DMS 273 (cell line): ENCODE data around the gene INTS2.
"Not testable (repeated sequence)": the region's sequence is repeated elsewhere in the genome, so short reads cannot be mapped to it uniquely, and the experiment has no call there.

Experiments used
- DNase-seq: peaks from one replicate; lab custom pipeline; 2025; ENCODE audit not compliant: unreplicated experiment; lab: John Stamatoyannopoulos, UW

Gene INTS2

DNA sequence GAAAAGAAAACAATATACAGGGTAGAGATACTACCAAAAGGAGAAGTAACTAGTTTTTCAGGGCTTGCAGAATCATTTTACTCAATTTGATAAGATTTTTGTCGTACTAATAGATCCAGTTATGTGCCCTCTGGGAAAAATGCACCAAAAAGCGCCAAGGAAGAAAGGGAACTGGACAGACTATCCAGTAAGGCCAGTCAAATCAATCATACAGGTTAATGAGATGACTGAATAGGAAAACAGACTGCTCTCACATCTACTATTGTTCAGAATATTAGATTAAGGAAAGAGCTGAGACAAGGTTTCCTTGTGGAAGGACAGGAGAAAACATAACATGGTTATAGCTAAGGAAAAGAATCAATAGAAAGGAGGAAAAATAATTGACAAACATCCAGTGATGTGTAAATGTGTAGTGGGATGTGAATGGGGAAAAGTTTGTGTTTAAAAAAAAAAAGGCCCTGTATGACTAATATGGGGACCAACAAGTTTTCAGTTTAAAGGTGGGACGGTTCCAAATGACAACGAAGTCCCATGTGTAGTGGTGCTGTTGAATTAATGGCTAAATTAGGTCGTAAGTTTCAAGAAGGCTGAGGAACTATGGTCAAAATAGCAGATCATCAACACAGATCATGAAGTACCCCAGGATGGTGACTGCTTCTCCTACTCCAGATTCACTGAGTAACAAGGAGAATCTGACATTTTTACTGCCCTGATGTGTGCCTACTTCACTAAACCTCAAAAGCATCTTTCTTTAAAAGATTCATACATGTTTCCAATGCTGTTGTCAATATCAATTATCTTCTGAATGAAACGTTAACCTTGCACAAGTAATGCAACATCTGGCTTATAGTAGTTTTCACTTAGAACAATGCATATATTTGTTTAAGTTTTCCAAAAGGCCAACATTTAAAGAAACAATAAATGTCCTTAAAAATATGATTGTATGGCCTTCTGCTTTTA, 105.2 kb downstream of the INTS2 start:
- no peak for DNase-seq

DNA sequence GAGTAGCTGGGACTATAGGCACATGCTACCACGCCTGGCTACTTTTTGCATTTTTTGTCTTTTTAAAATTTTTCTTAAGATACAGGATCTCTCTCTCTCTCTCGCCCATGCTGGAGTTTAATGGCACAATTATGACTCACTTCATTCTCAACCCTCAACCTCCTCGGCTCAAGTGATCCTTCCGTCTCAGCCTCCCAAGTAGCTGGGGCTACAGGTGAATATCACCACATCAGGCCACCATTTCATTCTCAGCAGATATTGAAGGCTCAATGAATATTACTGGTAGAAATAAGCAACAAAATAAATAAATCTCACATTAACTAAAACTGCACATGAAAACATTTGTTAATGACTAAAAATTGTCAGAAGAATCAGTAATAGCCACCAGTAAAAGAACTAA, 106.1 kb downstream of the INTS2 start:
- no peak for DNase-seq

DNA sequence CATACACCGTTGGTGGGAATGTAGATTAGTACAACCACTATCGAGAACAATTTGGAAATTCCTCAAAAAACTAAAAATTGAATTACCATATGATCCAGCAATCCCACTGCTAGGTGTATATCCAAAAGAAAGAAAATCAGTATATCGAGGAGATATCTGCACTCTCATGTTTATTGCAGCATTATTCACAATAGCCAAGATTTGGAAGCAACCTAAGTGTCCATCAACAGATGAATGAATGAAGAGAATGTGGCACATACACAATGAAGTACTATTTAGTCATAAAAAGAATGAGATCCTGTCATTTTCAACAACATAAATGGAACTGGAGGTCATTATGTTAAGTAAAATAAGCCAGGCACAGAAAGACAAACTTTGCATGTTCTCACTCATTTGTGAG, 108.5 kb downstream of the INTS2 start:
- not testable (repeated sequence) for DNase-seq

DNA sequence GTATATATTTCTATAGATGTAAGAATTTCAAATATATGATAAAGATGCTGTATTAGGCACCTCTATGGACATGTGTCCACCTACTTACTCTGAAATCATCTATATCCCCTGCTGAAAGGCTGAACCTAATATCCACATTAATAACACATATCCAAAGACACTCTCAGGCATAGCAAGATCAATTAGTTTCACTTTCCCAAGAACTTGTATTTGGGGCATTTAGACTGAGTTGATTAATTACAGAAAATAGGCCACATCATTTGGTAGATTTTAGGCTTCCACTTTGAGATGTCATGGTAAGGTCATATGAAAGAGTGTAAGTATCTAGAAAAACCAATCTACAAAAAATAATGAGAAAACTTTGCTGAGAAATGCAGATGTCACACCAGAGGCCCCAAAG, 109.6 kb downstream of the INTS2 start:
- no peak for DNase-seq

DNA sequence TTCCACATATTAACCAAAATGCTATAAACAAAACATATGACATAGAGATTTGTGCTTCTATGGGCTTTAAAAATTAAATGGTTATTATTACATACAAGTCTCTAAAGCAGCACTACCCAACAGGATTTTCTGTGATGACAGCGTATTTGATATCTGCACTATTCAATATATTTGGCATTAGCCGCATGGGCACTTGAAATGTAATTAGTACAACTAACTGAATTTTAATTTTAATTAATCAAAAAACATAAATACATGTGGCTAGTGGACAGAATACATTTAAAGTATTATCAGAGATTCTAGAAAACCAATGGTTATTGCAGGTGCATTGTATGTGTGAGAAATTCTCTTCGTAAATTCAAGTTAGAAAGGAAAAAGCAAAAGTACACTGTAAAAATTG, 110.3 kb downstream of the INTS2 start:
- no peak for DNase-seq

DNA sequence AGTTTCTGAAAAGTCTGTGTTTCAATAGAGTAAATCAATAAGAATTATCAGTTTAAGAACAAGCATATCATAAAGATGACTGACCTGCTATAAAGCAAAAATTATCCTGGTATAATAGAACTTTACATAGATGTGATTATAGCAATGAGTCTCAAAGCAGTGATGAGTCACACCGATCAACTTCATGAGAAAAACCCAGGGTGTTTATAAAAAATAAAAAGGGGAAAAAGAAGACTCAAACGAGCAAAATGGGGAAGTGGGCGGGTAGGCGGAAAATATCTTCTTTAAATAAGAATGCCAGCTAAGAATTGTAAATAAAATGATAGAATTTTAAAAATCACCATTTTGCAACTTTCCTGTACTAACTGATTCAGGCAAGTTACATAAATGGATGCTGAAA, 111.2 kb downstream of the INTS2 start:
- no peak for DNase-seq

DNA sequence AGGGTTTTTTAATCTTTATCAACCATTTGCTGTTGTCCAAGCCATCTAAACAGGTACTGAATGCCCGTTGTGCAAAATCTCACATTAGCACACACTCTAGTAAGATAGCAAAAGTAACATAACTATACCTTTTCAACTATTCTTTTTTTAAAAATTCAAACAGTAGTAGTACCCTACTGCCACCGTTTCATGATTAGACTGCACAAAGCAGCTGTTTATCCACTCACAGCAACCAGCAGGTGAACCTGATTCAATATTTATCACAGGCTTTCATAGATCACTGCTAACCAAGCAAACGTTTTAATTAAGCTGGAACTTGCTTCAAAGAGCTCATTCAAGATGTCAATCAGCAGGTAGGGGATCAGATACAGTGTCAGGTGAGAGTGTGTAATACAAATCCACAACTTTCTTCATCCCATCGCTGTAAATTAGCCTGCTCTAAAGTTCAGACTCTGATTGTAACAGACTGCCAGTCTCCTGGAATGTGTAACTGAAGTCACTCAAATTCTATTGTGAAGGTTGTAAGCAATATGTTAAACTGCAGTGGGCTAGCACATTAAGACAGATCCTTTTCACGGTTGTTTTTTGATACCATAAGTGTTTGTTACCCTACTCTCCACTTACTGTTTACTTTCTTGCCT, 111.8 kb downstream of the INTS2 start:
- DNase-seq, result no peak
